Type B pancreatic cell (in vitro differentiated cells): Measurements from ENCODE around the gene NUDCD2. TPM values are rescaled to one million over a fixed set of nuclear protein-coding genes. Genes with fewer than 3 reads are reported as not detected.
A peak's percentile ranks its signal among the peaks of the same experiment; 100 is the strongest.

Experiments
- DNase-seq: peaks from one replicate; pipeline ENCODE4 v3.0.0; 2021; ENCODE audit warnings: mixed read lengths; ENCODE audit not compliant: unreplicated experiment; ENCODE audit errors: extremely low spot score
- H3K27ac Mint-ChIP-seq: 2 replicates; pipeline ENCODE4 v1.8.0; 2021; ENCODE audit warnings: mild to moderate bottlenecking, mixed read lengths
- H3K27me3 Mint-ChIP-seq: 2 replicates; pipeline ENCODE4 v1.8.0; 2021; ENCODE audit warnings: mixed read lengths
- H3K36me3 Mint-ChIP-seq: 2 replicates; pipeline ENCODE4 v1.8.0; 2021; ENCODE audit warnings: mixed read lengths
- H3K4me1 Mint-ChIP-seq: one replicate; pipeline ENCODE4 v1.8.0; 2021; ENCODE audit warnings: mixed read lengths; ENCODE audit not compliant: unreplicated experiment
- H3K4me3 Mint-ChIP-seq: 2 replicates; pipeline ENCODE4 v1.8.0; 2021; ENCODE audit warnings: mild to moderate bottlenecking, mixed read lengths
- H3K9me3 Mint-ChIP-seq: 2 replicates; pipeline ENCODE4 v1.8.0; 2021; ENCODE audit warnings: mixed read lengths
- total RNA-seq: library from RNA; stranded (reverse); gene quantifications from 2 replicates; pipeline ENCODE4 v1.2.1, GENCODE V29; 2021; ENCODE audit warnings: low replicate concordance
- TF ChIP-seq, protein P1 (sequence below): fragments of 200-600 bp; sonication (generic); conservative IDR thresholded peaks from 2 replicates; pipeline ENCODE4 v1.5.0; 2021; ENCODE audit warnings: antibody characterized with exemption, mild to moderate bottlenecking

The NUDCD2 gene
- total RNA-seq, 1 donor from 2014 or later = 30.4 TPM

DNA sequence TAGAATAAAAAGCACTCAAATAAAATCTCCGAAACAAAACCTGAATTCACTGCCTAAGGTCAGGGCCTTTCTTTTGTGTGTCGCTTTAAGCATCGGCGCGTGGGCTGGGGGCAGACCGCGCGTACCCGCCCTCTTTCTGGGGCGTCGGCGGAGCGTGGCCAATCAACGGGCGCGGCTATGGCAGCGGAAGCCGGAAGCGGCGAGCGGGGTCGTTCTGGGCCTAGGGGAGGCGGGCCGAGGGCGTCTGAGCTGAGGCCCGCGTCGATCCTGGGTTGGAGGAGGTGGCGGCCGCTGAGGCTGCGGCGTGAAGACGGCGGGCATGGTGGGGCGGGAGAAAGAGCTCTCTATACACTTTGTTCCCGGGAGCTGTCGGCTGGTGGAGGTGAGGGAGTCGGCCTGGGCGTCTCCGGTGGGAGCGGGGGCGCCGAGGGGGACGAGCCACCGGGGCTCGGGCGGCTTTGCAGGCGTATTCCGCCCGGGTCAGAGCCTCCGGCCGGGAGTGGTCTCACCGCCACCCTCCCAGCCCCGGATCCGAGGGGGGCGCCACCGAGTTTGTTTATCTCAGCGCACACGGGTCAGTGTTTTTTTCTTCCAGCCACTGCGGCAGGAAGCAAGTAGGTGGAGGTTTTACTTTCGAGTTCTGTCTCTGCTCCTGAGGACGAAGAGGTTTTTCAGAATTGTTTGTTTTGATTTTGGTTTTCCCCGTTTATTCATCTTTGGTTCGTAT, 45.6 kb upstream of the NUDCD2 start, which contains the start of gene MAT2B:
MAT2B (plus strand) TSS at position 252 of the 727 bp plus-strand sequence; CDS start at position 320, 68 bp downstream.
- TF ChIP-seq, protein P1, sequence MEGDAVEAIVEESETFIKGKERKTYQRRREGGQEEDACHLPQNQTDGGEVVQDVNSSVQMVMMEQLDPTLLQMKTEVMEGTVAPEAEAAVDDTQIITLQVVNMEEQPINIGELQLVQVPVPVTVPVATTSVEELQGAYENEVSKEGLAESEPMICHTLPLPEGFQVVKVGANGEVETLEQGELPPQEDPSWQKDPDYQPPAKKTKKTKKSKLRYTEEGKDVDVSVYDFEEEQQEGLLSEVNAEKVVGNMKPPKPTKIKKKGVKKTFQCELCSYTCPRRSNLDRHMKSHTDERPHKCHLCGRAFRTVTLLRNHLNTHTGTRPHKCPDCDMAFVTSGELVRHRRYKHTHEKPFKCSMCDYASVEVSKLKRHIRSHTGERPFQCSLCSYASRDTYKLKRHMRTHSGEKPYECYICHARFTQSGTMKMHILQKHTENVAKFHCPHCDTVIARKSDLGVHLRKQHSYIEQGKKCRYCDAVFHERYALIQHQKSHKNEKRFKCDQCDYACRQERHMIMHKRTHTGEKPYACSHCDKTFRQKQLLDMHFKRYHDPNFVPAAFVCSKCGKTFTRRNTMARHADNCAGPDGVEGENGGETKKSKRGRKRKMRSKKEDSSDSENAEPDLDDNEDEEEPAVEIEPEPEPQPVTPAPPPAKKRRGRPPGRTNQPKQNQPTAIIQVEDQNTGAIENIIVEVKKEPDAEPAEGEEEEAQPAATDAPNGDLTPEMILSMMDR = peak; percentile 64
- H3K27ac Mint-ChIP-seq = peak within 1 kb of the TSS; percentile 98
- peak; percentile 96 for DNase-seq
- H3K9me3 Mint-ChIP-seq = no peaks in the 10 kb centered on the region
- H3K4me3 Mint-ChIP-seq = peak within 1 kb of the TSS; percentile 98
- no peaks in the 10 kb centered on the region for H3K27me3 Mint-ChIP-seq
- H3K36me3 Mint-ChIP-seq = peaks cover 4% of the 10 kb centered on the region
- H3K4me1 Mint-ChIP-seq = peaks cover 32% of the 10 kb centered on the region

DNA sequence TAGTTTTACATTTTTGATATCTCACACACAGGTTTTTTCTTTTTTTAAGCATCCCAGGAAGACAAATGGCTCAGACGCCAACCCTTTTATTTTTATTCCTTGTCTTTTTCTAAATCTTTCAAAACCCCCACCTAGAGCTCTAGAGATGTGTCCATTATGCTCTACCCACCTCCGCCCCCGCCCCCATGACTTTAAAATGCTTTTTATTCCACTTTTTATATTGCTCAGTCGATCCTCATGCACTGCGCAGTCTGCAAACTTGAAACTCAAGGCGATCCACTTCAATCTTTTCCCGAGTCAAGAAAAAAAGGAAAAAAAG, 45.1 kb upstream of the NUDCD2 start:
- Mint-ChIP-seq H3K4me3 (peak overlapping the region; percentile 98), H3K27ac (peak overlapping the region; percentile 98), H3K36me3 (peaks cover 4% of the 10 kb centered on the region), H3K9me3 (no peaks in the 10 kb centered on the region), H3K27me3 (no peaks in the 10 kb centered on the region), H3K4me1 (peaks cover 31% of the 10 kb centered on the region)
- DNase-seq = no peak
- TF ChIP-seq, protein P1 = no peak

DNA sequence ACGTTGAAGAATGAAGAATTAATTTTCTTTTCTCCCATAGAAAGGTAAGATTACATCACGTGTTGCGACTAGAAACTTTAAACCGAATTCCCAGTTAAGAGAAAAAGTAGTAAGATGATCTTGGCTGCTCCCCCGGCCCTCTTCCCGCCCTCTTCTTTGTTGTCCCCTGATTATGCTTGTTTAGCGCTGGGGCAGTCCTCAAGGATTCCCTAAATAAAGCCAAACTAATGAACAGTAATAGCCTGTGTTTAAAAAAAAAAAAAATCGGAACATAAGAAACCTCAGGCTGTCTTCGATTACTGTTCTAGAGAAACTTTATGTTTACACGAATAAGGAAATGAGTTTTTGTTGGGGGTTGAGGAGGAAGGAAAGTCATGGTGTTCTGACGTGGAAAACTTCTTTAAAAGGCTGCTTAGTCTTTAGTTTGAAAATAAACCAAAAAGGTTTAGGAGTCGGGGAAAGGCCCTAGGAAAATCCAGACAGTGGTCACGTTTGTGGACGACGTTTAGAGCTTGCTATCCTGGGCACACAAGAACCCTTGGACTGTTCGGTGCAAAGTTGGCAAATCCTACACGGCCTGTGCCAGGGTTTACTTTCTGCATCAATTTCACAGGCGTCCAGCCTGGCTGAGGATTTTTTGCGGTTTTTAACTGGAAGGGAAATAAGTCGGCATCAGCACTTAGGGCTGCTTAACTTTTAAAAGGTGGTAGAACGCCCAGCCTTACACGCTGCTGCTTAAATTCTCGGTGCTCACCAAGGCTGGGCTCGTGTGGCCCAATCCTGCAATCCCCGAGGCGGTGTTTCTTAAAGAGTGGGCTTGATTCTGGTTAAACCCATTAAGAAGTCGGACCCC, 44.4 kb upstream of the NUDCD2 start:
- no peak for DNase-seq
- Mint-ChIP-seq H3K27me3 (no peaks in the 10 kb centered on the region), H3K4me3 (peak overlapping the region; percentile 98), H3K27ac (peak overlapping the region; percentile 98), H3K36me3 (no peaks in the 10 kb centered on the region), H3K4me1 (peaks cover 26% of the 10 kb centered on the region), H3K9me3 (no peaks in the 10 kb centered on the region)
- TF ChIP-seq, protein P1 = no peak

DNA sequence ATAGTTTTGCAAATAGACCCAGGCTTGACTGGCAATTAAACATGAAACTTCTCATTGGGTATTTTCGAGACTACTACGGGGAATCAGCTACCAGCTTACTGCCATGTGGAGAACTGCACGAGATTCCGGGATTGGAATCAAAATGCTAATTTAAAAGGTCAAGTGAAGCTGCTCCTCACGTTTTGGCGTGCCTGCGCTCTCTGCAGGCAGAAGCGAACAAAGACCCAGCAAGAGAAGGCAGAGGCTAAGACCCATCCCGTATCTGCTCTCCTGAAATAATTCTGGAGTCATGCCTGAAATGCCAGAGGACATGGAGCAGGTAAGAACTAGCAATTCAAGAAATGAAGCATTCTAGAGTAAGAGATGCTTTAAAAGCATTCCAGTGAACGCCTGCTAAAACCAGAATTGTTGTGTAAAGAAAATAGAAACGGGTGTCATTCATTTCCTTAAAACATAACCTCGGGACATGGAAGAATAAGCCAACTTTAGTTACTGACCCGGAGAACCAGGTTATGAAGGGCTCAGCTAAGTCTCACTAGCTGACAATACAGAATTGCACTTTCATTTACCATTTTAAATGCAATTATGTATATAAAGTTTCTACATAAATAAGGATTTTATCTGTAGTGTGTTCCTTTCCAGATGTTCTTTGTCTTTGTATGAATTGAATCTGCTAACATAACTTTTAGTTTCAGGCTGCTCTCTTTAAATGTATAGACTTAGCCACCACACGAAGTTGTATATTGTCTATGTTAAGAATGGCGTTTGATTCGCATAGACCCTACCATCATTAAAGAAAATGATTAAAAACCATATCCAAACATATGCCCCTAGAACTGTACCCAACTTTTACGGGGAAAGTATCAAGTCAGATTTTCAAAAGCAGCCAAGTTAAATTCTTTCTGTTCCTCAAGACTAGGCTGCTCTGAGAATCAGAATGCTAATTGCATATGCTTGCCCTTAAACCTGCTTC, 43.5 kb upstream of the NUDCD2 start:
- TF ChIP-seq, protein P1 = peak; percentile 22
- Mint-ChIP-seq H3K4me3 (peak overlapping the region; percentile 98), H3K9me3 (no peaks in the 10 kb centered on the region), H3K27me3 (no peaks in the 10 kb centered on the region), H3K4me1 (peaks cover 18% of the 10 kb centered on the region), H3K36me3 (no peaks in the 10 kb centered on the region), H3K27ac (peak overlapping the region; percentile 98)
- peak; percentile 72 for DNase-seq

DNA sequence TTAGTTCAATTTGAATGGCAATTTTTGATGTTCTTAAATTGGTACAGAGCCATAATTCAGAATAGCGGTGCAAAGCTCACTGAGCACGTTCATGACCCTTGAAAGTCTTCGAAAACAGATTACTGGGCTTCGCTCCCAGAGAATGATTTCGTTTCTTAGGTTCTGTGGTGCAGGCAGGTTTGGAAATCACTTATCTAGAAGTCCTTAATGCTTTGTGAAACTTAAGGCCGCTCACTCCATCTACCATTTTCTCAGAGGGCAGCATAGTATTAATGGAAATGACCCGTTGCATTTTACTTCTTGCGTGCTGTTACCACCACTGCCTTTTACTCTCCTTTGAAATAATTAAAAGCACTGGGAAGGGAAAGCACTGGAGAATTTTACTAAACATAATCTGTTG, 42.6 kb upstream of the NUDCD2 start:
- Mint-ChIP-seq H3K4me1 (peaks cover 13% of the 10 kb centered on the region), H3K9me3 (no peaks in the 10 kb centered on the region), H3K4me3 (peak overlapping the region; percentile 98), H3K27ac (peak overlapping the region; percentile 98), H3K36me3 (no peaks in the 10 kb centered on the region), H3K27me3 (no peaks in the 10 kb centered on the region)
- DNase-seq = no peak
- TF ChIP-seq, protein P1 = no peak
